Skin epidermis (tissue), 12 donors: ENCODE results near the gene INVS.
"Not testable (repeated sequence)": the region's sequence is repeated elsewhere in the genome, so short reads cannot be mapped to it uniquely, and the experiment has no call there.

Experiments used
- H3K27ac ChIP-seq, 21 experiments: fragments of 200-600 bp; sonication (generic) in 11 of 21; one replicate each; pipeline ENCODE4 v1.5.0; 2020; ENCODE audit warnings: mild to moderate bottlenecking in 3 of 21, inconsistent platforms in 2 of 21, moderate library complexity in 2 of 21
- H3K4me3 ChIP-seq, 7 experiments: fragments of 200-600 bp; sonication (generic) in 2 of 7; one replicate each; pipeline ENCODE4 v1.5.0; 2020; ENCODE audit warnings: inconsistent platforms in 2 of 7, mild to moderate bottlenecking in 2 of 7, moderate library complexity in 1 of 7

Gene INVS

GRCh38 chr9:100083448-100084127, 15.5 kb upstream of the INVS start:
- H3K27ac ChIP-seq = no peak overlapping the region
- H3K4me3 ChIP-seq = no peak overlapping the region

- no peak overlapping the region for H3K4me3 ChIP-seq
- H3K27ac ChIP-seq = no peak overlapping the region
Observed at GRCh38 chr9:100084128-100084453, 15.0 kb upstream of the INVS start.

GRCh38 chr9:100084734-100085133, 14.3 kb upstream of the INVS start:
- Histone ChIP-seq H3K4me3 (no peak overlapping the region), H3K27ac (no peak overlapping the region)

GRCh38 chr9:100086097-100086635, 12.9 kb upstream of the INVS start:
- no peak overlapping the region for H3K27ac ChIP-seq
- no peak overlapping the region for H3K4me3 ChIP-seq

- no peak overlapping the region for H3K27ac ChIP-seq
Observed at GRCh38 chr9:100087218-100087617, 11.8 kb upstream of the INVS start.

GRCh38 chr9:100088202-100088601, 10.8 kb upstream of the INVS start:
- no peak overlapping the region for H3K27ac ChIP-seq
- H3K4me3 ChIP-seq = no peak overlapping the region

More at GRCh38 chr9:100087218-100087617, 11.8 kb upstream of the INVS start:
- H3K4me3 ChIP-seq = no peak overlapping the region

- Histone ChIP-seq H3K4me3 (no peak overlapping the region), H3K27ac (no peak overlapping the region)
Observed at GRCh38 chr9:100090880-100091279, 8.2 kb upstream of the INVS start.

- H3K4me3 ChIP-seq = no peak overlapping the region
- no peak overlapping the region for H3K27ac ChIP-seq
Observed at GRCh38 chr9:100091650-100092049, 7.4 kb upstream of the INVS start.

- H3K27ac ChIP-seq = no peak overlapping the region
- H3K4me3 ChIP-seq = no peak overlapping the region
Observed at GRCh38 chr9:100092066-100092465, 7.0 kb upstream of the INVS start.

GRCh38 chr9:100094411-100094810, 4.6 kb upstream of the INVS start:
- not testable (repeated sequence) for H3K27ac ChIP-seq, H3K4me3 ChIP-seq

GRCh38 chr9:100096378-100096916, 2.6 kb upstream of the INVS start:
- H3K27ac ChIP-seq = no peak overlapping the region

GRCh38 chr9:100098046-100098886, 777 bp upstream of the INVS start:
- Histone ChIP-seq H3K27ac (peak overlapping the region; percentile 50 to 94 (median 88)), H3K4me3 (peak overlapping the region; percentile 59 to 96 (median 85))

More at GRCh38 chr9:100096378-100096916, 2.6 kb upstream of the INVS start:
- no peak overlapping the region for H3K4me3 ChIP-seq

GRCh38 chr9:100099722-100100042, 639 bp downstream of the INVS start:
- Histone ChIP-seq H3K4me3 (peak overlapping the region; percentile 59 to 96 (median 85)), H3K27ac (peak overlapping the region in 20 of 21 experiments; percentile 20 to 94 (median 88))

GRCh38 chr9:100100146-100100667, 1.2 kb downstream of the INVS start:
- peak overlapping the region in 13 of 21 experiments; percentile 58 to 94 (median 90) for H3K27ac ChIP-seq
- H3K4me3 ChIP-seq = peak overlapping the region in 3 of 7 experiments; percentile 61 to 92 (median 85)

GRCh38 chr9:100101608-100102007, 2.6 kb downstream of the INVS start:
- Histone ChIP-seq H3K4me3 (no peak overlapping the region), H3K27ac (no peak overlapping the region)

GRCh38 chr9:100104314-100104713, 5.3 kb downstream of the INVS start:
- H3K4me3 ChIP-seq = no peak overlapping the region
- no peak overlapping the region for H3K27ac ChIP-seq

GRCh38 chr9:100105861-100106260, 6.8 kb downstream of the INVS start:
- Histone ChIP-seq H3K4me3 (no peak overlapping the region), H3K27ac (no peak overlapping the region)

GRCh38 chr9:100106616-100107015, 7.6 kb downstream of the INVS start:
- H3K27ac ChIP-seq = no peak overlapping the region
- H3K4me3 ChIP-seq = no peak overlapping the region

GRCh38 chr9:100108559-100108958, 9.5 kb downstream of the INVS start:
- Histone ChIP-seq H3K4me3 (no peak overlapping the region), H3K27ac (no peak overlapping the region)

- Histone ChIP-seq H3K27ac (no peak overlapping the region), H3K4me3 (no peak overlapping the region)
Observed at GRCh38 chr9:100111235-100111634, 12.2 kb downstream of the INVS start.
